ENCODE data around the gene PALS2.

The PALS2 gene

DNA sequence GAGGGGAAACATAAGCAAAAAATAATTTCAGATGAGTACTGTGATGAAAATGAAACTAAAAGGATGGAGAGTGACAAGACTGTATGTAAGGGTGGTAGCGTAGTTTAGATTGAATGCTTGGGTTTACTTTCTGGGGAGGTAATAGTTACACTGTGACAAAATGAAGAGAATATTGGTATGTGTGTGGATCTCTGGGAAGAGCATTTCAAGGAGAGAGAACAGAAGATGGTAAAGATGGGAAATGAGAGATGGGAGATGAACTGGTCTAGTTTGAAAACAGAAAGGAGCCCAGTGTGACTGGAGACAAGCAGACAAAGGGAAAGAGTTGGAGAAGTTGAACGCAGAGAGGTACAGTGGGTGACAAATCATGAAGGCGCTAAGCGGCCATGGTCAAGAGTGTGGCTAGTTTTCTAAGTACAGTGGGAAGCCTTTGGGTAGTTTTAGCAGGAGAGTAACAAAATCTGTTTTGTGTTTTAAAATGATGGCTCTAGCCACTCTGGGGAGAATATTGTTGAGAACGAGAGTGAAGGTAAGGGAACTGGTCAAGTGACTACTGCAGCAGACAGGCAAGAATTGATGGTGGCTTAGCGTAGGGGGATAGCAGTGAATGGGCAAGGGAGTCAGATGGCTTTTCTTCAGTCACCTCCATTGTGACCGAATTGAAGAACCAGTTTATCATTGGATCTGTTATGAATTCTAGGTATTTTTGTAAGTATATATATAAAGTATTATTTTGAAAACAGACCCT is 22.6 kb downstream of the PALS2 start:
- no peaks in the 10 kb centered on the region for H3K36me3 ChIP-seq (ENCODE audit: insufficient read depth, low read length)
- H3K9ac ChIP-seq (ENCODE audit: low read length), result no peak overlapping the region
- H3K27ac ChIP-seq (ENCODE audit: low read depth, low read length), result no peak overlapping the region
- H3K9me3 ChIP-seq (ENCODE audit: low read length), result no peaks in the 10 kb centered on the region
- no peak overlapping the region for H3K4me3 ChIP-seq (ENCODE audit: low read depth in 1 of 2, low read length in 2 of 2)
- no peaks in the 10 kb centered on the region for H3K27me3 ChIP-seq (ENCODE audit: control insufficient read depth in 1 of 2, insufficient read depth in 2 of 2, low read length in 2 of 2)
- H3K4me1 ChIP-seq (ENCODE audit: insufficient read depth, low read length), result no peaks in the 10 kb centered on the region

DNA sequence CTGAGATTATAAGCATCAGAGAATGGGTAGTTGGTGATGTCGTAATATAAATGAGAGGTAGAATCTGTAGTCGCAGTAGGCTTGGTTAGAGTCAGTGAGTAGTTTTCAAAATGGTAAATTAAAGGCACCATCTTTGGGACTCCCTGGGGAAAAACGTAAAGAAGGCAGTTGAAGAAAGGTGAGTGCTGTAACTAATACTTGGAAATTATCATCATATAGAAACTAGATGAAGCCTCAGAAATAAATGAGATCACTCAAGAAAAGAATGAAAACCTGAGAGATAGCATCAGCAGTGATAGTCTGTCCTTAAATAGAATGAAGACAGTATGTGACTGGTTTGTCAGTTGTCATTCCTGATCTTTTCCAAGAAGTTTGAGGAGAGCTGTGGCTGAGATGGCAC is 23.8 kb downstream of the PALS2 start:
- H3K27me3 ChIP-seq (ENCODE audit: control insufficient read depth in 1 of 2, insufficient read depth in 2 of 2, low read length in 2 of 2), result no peaks in the 10 kb centered on the region
- no peaks in the 10 kb centered on the region for H3K9me3 ChIP-seq (ENCODE audit: low read length)
- H3K4me1 ChIP-seq (ENCODE audit: insufficient read depth, low read length), result no peaks in the 10 kb centered on the region
- no peaks in the 10 kb centered on the region for H3K36me3 ChIP-seq (ENCODE audit: insufficient read depth, low read length)
- H3K4me3 ChIP-seq (ENCODE audit: low read depth in 1 of 2, low read length in 2 of 2), result no peak overlapping the region
- no peak overlapping the region for H3K9ac ChIP-seq (ENCODE audit: low read length)
- no peak overlapping the region for H3K27ac ChIP-seq (ENCODE audit: low read depth, low read length)

DNA sequence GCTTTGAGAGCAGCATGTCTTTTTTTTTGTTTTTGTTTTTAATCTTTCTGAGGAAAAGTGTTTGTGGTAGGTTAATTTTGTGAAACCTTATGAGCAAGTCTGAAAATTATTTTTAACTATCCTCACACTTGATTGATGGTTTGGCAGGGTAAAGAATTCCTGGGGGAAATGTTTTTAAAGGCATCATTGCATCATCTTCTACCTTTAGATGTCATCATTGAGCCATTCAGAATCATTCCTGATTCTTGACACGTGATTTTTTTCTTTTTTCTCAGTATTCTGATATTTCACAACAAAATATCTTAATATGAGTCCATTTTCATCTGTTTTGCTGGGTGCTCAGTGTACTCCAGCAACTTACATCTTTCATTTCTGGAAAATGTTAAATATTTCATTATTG is 28.3 kb downstream of the PALS2 start:
- Histone ChIP-seq H3K9ac (ENCODE audit: low read length) (no peak overlapping the region), H3K36me3 (ENCODE audit: insufficient read depth, low read length) (no peaks in the 10 kb centered on the region), H3K27ac (ENCODE audit: low read depth, low read length) (no peak overlapping the region), H3K27me3 (ENCODE audit: control insufficient read depth in 1 of 2, insufficient read depth in 2 of 2, low read length in 2 of 2) (no peaks in the 10 kb centered on the region), H3K9me3 (ENCODE audit: low read length) (no peaks in the 10 kb centered on the region), H3K4me1 (ENCODE audit: insufficient read depth, low read length) (no peaks in the 10 kb centered on the region), H3K4me3 (ENCODE audit: low read depth in 1 of 2, low read length in 2 of 2) (no peak overlapping the region)

DNA sequence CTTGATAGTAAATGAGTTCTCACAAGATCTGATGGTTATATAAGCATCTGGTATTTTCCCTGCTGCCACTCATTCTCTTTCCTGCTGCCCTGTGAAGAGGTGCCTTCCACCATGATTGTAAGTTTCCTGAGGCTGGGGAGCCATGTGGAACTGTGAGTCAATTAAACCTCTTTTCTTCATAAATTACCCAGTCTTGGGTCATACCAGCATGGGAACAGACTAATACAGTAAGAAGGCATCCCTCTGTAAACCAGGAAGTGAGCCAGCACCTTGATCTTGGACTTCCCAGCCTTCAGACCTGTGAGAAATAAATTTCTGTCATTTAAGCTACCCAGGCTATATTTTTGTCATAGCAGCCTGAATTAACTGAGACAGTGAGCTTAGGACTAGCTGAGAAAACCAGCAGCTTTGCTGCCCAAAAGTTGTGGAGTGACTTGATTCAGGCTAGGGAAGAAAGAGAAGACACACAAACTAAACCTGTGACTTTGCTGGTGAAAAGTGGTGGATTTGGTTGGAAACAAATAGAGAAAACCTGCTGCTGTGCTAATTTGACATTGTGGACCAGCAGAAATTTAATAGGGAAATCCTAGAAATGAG is 29.7 kb downstream of the PALS2 start:
- Histone ChIP-seq H3K36me3 (ENCODE audit: insufficient read depth, low read length) (no peaks in the 10 kb centered on the region), H3K9ac (ENCODE audit: low read length) (no peak overlapping the region), H3K27me3 (ENCODE audit: control insufficient read depth in 1 of 2, insufficient read depth in 2 of 2, low read length in 2 of 2) (no peaks in the 10 kb centered on the region), H3K9me3 (ENCODE audit: low read length) (no peaks in the 10 kb centered on the region), H3K27ac (ENCODE audit: low read depth, low read length) (no peak overlapping the region), H3K4me3 (ENCODE audit: low read depth in 1 of 2, low read length in 2 of 2) (no peak overlapping the region), H3K4me1 (ENCODE audit: insufficient read depth, low read length) (no peaks in the 10 kb centered on the region)

DNA sequence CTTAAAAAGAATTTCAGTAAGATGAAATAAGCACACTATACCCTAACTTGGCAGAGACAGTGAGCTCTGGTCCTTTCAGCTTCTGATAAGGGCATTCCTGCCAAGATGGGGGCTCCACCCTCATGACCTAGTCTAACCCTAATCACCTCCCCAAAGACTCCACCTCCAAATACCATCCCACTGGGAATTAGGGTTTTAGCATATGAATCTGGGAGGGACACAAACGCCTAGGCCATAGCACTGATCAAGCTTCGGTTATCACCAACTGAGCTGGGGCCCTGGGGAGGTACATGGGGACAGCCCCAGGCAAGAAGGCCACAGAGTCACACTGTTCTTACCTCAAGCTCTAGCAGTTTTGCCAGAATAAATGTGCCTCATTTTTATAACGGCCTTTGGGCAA is 31.4 kb downstream of the PALS2 start:
- Histone ChIP-seq H3K27ac (ENCODE audit: low read depth, low read length) (no peak overlapping the region), H3K36me3 (ENCODE audit: insufficient read depth, low read length) (no peaks in the 10 kb centered on the region), H3K27me3 (ENCODE audit: control insufficient read depth in 1 of 2, insufficient read depth in 2 of 2, low read length in 2 of 2) (no peaks in the 10 kb centered on the region), H3K9me3 (ENCODE audit: low read length) (no peaks in the 10 kb centered on the region), H3K4me3 (ENCODE audit: low read depth in 1 of 2, low read length in 2 of 2) (no peak overlapping the region), H3K4me1 (ENCODE audit: insufficient read depth, low read length) (no peaks in the 10 kb centered on the region), H3K9ac (ENCODE audit: low read length) (no peak overlapping the region)

DNA sequence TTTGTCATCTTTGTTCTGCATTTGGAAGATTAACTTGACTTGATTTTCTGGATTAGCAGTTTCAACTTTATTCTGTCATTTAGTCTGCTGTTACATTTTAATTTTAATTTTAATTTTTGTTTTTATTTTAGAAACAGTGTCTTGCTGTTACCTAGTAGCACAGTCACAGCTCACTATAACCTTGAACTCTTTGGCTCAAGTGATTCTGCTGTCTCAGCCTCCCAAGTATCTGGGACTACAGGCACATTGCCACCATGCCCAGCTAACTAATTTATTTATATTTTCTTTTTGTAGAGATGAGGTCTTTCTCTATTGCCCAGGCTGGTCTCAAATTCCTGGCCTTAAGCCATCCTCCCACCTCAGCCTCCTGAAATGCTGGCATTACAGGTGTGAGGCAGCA is 35.3 kb downstream of the PALS2 start:
- Histone ChIP-seq H3K4me1 (ENCODE audit: insufficient read depth, low read length) (no peaks in the 10 kb centered on the region), H3K9me3 (ENCODE audit: low read length) (no peaks in the 10 kb centered on the region), H3K27me3 (ENCODE audit: control insufficient read depth in 1 of 2, insufficient read depth in 2 of 2, low read length in 2 of 2) (no peaks in the 10 kb centered on the region), H3K4me3 (ENCODE audit: low read depth in 1 of 2, low read length in 2 of 2) (no peak overlapping the region), H3K36me3 (ENCODE audit: insufficient read depth, low read length) (no peaks in the 10 kb centered on the region), H3K27ac (ENCODE audit: low read depth, low read length) (no peak overlapping the region), H3K9ac (ENCODE audit: low read length) (no peak overlapping the region)

DNA sequence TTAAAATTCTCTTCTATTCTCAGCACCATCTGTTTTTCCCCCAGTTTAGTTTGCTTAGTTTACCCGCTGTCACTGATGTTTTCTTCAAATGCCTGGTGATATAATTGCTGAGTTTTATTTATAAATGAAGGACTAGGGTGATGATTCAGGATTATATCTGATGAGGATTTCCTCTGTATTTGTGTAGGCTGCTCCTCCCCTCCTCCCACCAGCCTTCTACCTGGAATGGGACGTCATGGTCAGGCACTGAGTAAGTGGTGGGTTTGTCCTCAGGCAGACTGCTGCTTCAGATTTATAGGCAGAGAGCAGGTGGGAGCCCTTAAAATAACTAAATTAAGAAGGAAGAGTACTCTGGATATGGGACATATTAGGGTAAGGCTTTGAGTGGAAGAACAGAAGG is 35.8 kb downstream of the PALS2 start:
- H3K4me1 ChIP-seq (ENCODE audit: insufficient read depth, low read length), result no peaks in the 10 kb centered on the region
- H3K27ac ChIP-seq (ENCODE audit: low read depth, low read length), result no peak overlapping the region
- H3K36me3 ChIP-seq (ENCODE audit: insufficient read depth, low read length), result no peaks in the 10 kb centered on the region
- no peak overlapping the region for H3K9ac ChIP-seq (ENCODE audit: low read length)
- H3K27me3 ChIP-seq (ENCODE audit: control insufficient read depth in 1 of 2, insufficient read depth in 2 of 2, low read length in 2 of 2), result no peaks in the 10 kb centered on the region
- H3K9me3 ChIP-seq (ENCODE audit: low read length), result no peaks in the 10 kb centered on the region
- H3K4me3 ChIP-seq (ENCODE audit: low read depth in 1 of 2, low read length in 2 of 2), result no peak overlapping the region

DNA sequence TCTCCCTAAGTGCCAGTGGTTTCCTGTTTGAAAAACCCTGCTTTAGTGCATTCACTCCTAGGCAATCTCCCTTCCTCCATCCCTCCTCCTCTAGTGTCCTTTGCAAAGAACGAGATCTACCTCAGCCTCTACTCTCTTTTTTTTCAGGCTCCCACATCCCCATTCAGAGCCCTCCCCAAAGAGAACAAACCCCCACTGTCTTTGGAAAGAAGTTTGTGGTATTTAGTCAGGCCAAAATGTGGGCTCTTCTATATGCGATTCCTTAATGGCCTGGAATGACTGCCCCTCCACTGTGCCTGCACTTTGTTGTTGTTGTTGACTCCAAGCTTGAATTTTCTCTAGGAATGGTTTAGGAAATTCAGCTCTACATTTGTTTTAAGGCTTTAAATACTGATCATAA is 36.3 kb downstream of the PALS2 start:
- H3K9me3 ChIP-seq (ENCODE audit: low read length), result no peaks in the 10 kb centered on the region
- H3K4me1 ChIP-seq (ENCODE audit: insufficient read depth, low read length), result no peaks in the 10 kb centered on the region
- H3K4me3 ChIP-seq (ENCODE audit: low read depth in 1 of 2, low read length in 2 of 2), result no peak overlapping the region
- H3K36me3 ChIP-seq (ENCODE audit: insufficient read depth, low read length), result no peaks in the 10 kb centered on the region
- no peak overlapping the region for H3K9ac ChIP-seq (ENCODE audit: low read length)
- H3K27ac ChIP-seq (ENCODE audit: low read depth, low read length), result no peak overlapping the region
- no peaks in the 10 kb centered on the region for H3K27me3 ChIP-seq (ENCODE audit: control insufficient read depth in 1 of 2, insufficient read depth in 2 of 2, low read length in 2 of 2)

DNA sequence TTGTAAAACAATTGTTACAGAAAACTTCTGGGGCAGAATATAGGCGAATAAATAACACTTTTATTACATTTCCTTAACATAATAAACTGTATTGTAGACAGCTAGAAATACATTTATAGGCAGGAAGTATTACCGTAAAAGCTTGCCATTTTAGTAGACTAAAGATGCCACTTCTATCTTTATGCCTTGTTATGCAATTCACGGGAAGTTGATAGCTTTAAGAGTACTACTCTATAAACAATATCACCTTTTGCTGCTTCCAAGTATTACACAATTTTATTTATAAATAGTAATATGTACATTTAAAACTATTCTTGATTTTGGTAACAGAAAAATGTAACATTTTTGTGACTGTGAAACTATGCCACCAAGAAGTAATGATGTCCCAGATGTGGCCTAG is 37.9 kb downstream of the PALS2 start:
- H3K4me3 ChIP-seq (ENCODE audit: low read depth in 1 of 2, low read length in 2 of 2), result no peak overlapping the region
- no peaks in the 10 kb centered on the region for H3K9me3 ChIP-seq (ENCODE audit: low read length)
- H3K27ac ChIP-seq (ENCODE audit: low read depth, low read length), result no peak overlapping the region
- H3K4me1 ChIP-seq (ENCODE audit: insufficient read depth, low read length), result no peaks in the 10 kb centered on the region
- no peaks in the 10 kb centered on the region for H3K27me3 ChIP-seq (ENCODE audit: control insufficient read depth in 1 of 2, insufficient read depth in 2 of 2, low read length in 2 of 2)
- no peaks in the 10 kb centered on the region for H3K36me3 ChIP-seq (ENCODE audit: insufficient read depth, low read length)
- no peak overlapping the region for H3K9ac ChIP-seq (ENCODE audit: low read length)

DNA sequence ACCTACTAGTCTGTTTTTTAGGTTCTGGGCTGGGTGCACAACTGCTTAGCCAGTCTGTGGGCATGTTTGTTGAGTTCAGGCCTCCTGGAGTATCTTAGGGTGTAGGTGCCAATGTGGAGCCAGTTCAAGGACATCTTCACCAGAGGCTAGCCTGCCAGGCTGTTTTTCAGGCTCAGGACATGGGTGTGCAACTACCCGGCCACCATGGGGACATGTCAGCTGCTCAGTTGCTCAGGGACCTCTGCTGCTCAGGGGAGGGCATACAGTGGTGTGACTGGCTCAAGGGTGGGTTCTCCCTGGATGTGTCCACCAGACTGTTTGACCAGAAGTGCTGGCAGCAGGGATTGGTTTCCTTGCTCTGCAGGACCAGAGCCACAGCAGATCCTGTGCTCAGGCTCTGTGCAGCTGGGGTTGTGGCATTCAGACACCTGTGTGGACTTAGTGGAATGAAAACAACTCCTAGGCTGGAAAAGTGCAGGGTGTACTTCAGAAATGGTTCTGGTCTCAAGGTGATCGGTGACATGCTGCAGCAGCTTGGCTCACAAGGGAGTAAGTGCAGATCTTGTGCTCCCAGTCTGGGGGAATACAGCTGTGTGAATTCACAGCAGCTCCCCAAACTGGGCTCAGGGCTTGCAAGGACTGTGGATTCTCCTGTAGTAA is 44.8 kb downstream of the PALS2 start:
- H3K36me3 ChIP-seq (ENCODE audit: insufficient read depth, low read length), result no peaks in the 10 kb centered on the region
- H3K27me3 ChIP-seq (ENCODE audit: control insufficient read depth in 1 of 2, insufficient read depth in 2 of 2, low read length in 2 of 2), result no peaks in the 10 kb centered on the region
- no peak overlapping the region for H3K4me3 ChIP-seq (ENCODE audit: low read depth in 1 of 2, low read length in 2 of 2)
- no peaks in the 10 kb centered on the region for H3K9me3 ChIP-seq (ENCODE audit: low read length)
- H3K27ac ChIP-seq (ENCODE audit: low read depth, low read length), result no peak overlapping the region
- H3K9ac ChIP-seq (ENCODE audit: low read length), result no peak overlapping the region
- H3K4me1 ChIP-seq (ENCODE audit: insufficient read depth, low read length), result no peaks in the 10 kb centered on the region

DNA sequence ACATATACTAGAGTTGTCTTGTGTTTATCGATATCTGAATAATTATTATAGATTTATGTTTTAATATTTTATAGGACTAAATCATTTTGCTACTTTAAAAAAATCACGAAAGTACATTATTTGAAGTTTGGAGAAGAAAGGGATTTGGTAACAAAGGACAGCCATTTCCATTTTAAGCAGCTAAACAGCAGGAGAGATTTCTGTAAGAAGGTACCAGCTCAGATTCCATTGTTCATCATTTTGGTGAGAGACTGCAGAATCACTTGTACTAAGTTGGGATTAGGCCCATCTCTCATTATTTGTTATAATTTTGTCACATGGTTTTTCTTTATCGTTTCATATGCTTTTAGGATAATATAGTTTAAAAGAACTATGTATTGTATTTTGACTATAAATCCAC is 46.7 kb downstream of the PALS2 start:
- Histone ChIP-seq H3K4me3 (ENCODE audit: low read depth in 1 of 2, low read length in 2 of 2) (no peak overlapping the region), H3K36me3 (ENCODE audit: insufficient read depth, low read length) (no peaks in the 10 kb centered on the region), H3K27ac (ENCODE audit: low read depth, low read length) (no peak overlapping the region), H3K27me3 (ENCODE audit: control insufficient read depth in 1 of 2, insufficient read depth in 2 of 2, low read length in 2 of 2) (no peaks in the 10 kb centered on the region), H3K4me1 (ENCODE audit: insufficient read depth, low read length) (no peaks in the 10 kb centered on the region), H3K9ac (ENCODE audit: low read length) (no peak overlapping the region), H3K9me3 (ENCODE audit: low read length) (no peaks in the 10 kb centered on the region)

All from muscle layer of colon (tissue), 2 donors.